ENCODE results near the gene ZFPM1.
"Not testable (repeated sequence)": the region's sequence is repeated elsewhere in the genome, so short reads cannot be mapped to it uniquely, and the experiment has no call there.

Gene ZFPM1

GRCh38 chr16:88453217-88453531 is at the start of gene ZFPM1:
Gene ZFPM1 (plus strand): TSS chr16:88453280. CDS start chr16:88453639, 359 bp downstream.
- DNase-seq (ENCODE audit: low read depth in 2 of 2) = no peak

GRCh38 chr16:88403794-88404581 is 49.1 kb upstream of the ZFPM1 start:
- DNase-seq (ENCODE audit: low read depth in 2 of 2) = no peak

DNA sequence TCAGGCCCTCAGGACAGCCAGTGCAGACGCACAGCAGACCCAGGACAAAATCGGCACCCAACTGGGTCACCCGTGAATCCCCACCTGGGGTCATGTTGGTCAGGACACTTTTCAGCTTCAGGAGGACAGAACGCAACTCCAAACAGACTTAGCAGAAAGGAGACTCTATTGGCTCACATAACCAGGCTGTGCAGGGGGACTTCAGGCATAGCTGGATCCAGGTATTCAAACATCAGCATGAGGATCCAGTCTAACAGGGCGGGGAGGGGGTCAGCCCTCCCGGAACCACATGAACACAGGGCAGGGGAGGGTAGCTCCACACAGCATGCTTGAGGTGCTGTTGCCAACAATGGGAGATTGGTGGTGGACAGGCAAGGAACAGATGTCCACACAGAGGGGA is 48.3 kb upstream of the ZFPM1 start:
- DNase-seq (ENCODE audit: low read depth in 2 of 2) = no peak

- no peak for DNase-seq (ENCODE audit: low read depth in 2 of 2)
Observed at GRCh38 chr16:88405216-88406060, 47.6 kb upstream of the ZFPM1 start.

GRCh38 chr16:88406096-88407041 is 46.7 kb upstream of the ZFPM1 start:
- DNase-seq (ENCODE audit: low read depth in 2 of 2) = no peak

DNA sequence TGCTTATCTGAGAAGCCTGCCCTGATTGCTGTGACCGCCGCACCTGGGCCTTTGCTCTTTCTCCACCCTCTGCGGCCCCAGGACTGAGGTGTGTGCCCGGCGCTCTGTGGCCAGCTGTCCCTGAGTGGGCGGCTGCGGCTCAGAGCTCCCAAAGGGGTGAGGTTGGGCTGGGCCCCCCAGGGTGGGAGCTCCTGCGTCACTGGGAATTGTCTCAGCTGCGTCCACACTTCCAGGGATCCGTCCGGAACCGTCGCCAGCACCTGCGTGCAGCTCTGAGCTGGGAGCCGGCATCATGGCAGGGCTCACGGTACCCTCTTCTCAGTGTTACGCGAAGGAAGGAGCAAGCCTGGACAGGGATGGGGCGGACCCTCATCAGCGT is 46.0 kb upstream of the ZFPM1 start:
- DNase-seq (ENCODE audit: low read depth in 2 of 2) = no peak

DNA sequence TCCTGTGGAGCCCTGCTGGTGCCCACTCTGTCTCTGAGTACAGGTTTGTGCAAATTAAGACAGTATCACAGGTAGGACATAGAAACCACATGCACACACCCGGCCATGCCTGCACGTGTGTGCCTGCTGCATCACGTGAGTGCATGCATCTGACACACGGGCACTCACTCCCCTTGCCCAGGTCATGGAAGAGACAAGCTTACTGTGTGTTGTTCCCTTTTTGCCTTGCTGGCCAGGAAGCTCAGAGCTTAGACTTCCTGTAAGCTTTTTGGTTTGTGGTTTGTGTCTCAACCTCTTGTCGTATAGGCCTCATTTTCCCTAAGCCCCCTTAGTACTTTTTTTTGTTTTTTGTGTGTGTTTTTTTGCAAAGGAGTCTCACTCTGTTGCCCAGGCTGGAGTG is 45.3 kb upstream of the ZFPM1 start:
- DNase-seq (ENCODE audit: low read depth in 2 of 2) = no peak

- no peak for DNase-seq (ENCODE audit: low read depth in 2 of 2)
Observed at GRCh38 chr16:88408561-88409142, 44.4 kb upstream of the ZFPM1 start.

DNA sequence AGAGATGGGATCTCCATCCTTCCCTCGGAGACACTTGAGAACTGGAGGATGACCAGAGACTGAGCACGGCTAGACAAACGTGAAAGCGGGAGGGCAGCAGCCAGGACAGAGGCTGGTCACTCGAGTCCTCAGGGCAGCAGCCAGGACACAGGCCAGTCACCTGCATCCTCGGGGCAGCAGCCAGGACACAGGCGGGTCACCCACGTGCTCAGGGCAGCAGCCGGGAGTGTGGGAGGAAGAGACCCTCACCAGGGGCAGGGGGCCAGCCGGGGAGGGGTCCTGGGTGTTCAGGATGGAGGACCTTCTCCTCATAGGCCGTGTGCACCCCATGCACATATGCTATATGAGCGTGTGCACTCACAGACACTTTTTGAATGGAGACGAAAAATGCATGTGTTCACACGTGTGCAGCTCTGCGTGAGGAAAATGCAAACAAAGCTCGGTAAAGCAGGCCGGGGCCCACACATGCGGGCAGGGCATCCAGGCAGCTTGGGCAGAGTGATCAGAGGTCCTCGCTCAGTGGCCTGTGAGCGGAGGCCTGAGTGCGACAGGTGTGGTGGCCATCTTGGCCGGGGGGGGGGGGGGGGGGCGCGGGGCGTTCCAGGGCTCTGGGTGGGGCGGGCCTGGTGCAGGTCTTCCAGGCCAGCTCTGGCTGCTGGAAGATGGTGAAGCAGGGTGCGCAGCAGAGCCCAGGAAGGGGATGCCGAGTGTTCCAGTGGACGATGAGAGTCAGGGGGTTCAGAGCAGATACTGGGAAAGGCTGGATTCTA is 43.6 kb upstream of the ZFPM1 start:
- DNase-seq (ENCODE audit: low read depth in 2 of 2) = no peak

DNA sequence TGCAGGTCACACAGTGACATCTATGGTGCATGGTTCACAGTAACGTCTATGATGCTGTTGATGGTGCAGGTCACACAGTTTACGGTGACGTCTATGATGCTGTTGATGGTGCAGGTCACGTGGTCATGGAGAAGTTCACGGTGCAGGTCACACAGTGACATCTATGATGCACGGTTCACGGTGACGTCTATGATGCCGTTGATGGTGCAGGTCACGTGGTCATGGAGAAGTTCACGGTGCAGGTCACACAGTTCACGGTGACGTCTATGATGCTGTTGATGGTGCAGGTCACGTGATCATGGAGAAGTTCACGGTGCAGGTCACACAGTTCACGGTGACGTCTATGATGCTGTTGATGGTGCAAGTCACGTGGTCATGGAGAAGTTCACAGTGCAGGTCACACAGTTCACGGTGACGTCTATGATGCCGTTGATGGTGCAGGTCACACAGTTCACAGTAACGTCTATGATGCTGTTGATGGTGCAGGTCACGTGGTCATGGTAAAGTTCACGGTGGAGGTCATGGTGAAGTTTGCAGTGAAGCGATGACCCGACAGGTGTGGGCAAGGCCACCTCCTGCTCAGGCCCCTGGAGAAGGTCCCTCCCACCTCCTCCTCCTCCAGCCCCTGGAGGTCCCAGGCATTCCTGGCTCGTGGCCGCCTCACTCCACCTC is 42.6 kb upstream of the ZFPM1 start:
- not testable (repeated sequence) for DNase-seq (ENCODE audit: low read depth in 2 of 2)

GRCh38 chr16:88411951-88412576 is 41.0 kb upstream of the ZFPM1 start:
- no peak for DNase-seq (ENCODE audit: low read depth in 2 of 2)

DNA sequence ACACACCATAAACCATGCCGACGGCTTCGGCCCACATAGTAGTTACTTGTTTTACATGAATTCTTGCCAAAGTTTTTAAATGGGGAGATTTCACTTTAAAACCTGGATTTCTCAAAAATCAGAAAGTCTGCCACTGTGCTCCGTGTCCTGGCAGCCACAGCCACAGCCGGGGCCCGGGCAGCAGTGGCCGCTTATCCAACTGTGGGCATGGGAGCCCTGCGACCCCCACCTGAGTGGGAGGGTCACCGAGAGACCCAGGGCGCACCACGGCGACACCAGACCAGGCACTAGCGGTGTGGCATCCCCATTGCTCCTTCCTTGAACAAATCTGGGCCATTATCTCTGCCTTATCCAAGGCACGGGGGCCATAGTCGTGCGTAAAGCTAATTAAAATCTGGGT is 40.3 kb upstream of the ZFPM1 start:
- DNase-seq (ENCODE audit: low read depth in 2 of 2) = no peak

- no peak for DNase-seq (ENCODE audit: low read depth in 2 of 2)
Observed at GRCh38 chr16:88413231-88413630, 39.8 kb upstream of the ZFPM1 start.

DNA sequence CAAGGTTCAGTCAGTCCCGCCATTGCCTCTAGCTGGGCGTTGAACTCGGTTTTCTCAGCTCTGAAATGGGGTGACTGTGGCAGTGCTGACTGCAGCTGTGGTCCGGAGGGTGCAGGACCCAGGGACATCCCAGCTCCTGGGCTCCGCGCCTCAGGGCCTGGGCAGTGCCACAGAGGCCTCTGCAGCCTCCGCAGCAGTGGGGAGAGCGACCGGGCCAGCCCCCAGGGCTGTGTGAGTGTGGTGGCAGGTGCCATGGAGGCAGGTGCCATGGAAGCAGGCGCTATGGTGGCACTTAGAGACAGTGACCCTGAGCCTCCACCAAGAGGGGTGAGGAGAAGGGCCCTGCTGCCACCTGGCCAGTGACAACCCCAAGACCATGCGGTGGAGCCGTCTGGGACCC is 39.4 kb upstream of the ZFPM1 start:
- DNase-seq (ENCODE audit: low read depth in 2 of 2) = no peak

GRCh38 chr16:88414521-88415380 is 38.3 kb upstream of the ZFPM1 start:
- no peak for DNase-seq (ENCODE audit: low read depth in 2 of 2)

- no peak for DNase-seq (ENCODE audit: low read depth in 2 of 2)
Observed at GRCh38 chr16:88415381-88415705, 37.7 kb upstream of the ZFPM1 start.

DNA sequence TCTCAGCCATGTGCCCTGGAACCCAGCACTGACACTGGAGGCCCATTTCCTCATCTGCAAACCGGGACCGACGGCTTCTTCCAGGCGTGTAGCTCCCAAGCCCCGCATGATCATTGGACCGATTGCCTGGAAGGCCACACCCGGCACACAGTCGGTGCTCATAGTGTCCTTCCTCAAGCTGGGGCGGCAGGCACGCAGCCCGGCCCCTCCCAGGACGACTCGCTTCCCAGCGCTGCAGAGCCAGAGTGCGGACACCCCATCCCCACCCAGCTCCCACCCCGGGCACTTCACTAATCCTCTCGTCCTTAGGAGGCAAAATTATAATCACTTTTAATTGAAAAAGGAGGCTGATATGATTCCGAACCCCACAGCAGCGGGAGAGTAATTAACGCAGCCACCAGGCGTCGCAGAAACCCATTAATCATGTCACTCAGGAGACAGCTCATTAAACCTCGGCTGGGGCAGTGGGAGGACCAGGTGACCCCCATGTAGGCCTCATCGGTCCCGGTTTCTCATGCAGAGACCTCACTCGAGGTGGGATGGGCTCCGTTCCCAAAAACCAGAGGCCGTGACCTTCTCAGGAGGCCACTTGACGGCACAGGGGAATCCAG is 37.3 kb upstream of the ZFPM1 start:
- DNase-seq (ENCODE audit: low read depth in 2 of 2) = no peak

DNA sequence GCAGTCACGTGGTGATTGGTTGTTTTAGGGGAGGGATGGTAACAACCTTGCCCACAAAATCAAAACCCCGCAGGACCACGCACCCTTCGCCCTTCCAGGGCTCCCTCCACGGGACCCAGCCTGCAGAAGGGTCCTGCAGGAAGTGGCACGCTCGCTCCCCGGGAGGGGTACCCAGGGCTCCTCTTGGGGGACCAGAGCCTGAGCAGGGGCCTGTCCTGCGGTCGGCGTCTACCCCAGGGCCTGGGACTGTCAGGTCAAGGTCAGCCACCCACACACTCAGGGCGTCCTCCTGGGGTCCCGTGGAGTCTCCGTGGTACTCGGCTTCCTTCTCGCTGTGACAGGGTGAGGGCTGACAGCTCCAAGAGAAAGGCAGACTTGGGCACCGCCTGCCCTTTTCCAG is 36.4 kb upstream of the ZFPM1 start:
- DNase-seq (ENCODE audit: low read depth in 2 of 2) = no peak
